ENCODE data around the gene NFKBIE. TPM values are rescaled to one million over a fixed set of nuclear protein-coding genes. Genes with fewer than 3 reads are reported as not detected.

NFKBIE gene
- total and polyA plus RNA-seq, 2 of the 13 experiments (the other 11 are each of a cell fraction or from before 2014, with no cell fraction given) = 6.7 to 14.5 TPM

DNA sequence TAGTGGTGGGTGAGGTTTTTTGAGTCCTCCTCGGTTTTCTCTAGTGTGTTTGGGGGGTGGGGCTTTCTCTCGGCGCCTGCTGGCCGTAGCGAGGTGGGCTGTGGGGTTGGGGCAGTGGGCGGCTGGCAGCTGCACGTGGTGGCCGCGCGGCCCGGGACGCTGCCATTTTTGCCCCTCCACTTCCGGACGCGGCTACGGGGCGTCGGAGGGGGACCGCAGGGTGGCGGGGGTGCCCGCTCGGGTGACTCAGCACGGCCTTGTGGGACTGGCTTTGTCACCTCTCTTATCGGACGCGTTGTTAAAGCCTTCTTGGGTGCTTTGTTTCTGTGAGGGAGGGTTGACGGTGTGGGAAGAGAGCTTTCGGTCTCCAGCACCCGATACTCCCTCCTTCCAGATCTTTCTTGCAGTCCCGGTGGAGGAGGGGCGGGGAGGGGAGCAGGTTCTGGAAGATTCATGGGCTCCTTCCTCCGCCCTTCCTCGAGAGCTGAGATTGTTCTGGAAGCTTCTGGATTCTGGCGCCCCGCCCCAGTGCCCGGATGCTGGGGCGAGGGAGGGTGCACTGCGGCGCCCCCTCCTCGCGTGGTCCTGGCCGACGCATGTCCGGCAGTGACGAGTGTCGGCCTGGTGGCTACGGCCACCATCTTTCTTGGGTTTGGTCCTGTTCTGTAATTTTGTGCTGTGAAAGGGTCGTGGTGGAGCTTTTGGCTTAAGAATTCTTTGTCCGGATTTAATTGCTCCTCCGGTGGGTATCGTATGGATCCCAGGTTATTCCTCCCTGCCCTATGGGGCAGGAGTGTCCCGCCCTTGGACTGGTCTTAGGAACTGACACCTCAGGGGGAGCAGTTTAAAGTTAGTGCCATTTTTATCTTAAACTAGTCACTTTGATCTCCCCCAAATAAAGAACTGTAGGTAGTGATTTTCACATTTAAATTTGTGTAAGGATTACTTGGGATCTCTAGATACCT is 17.7 kb downstream of the NFKBIE start (continued):
- TF ChIP-seq, protein P1, sequence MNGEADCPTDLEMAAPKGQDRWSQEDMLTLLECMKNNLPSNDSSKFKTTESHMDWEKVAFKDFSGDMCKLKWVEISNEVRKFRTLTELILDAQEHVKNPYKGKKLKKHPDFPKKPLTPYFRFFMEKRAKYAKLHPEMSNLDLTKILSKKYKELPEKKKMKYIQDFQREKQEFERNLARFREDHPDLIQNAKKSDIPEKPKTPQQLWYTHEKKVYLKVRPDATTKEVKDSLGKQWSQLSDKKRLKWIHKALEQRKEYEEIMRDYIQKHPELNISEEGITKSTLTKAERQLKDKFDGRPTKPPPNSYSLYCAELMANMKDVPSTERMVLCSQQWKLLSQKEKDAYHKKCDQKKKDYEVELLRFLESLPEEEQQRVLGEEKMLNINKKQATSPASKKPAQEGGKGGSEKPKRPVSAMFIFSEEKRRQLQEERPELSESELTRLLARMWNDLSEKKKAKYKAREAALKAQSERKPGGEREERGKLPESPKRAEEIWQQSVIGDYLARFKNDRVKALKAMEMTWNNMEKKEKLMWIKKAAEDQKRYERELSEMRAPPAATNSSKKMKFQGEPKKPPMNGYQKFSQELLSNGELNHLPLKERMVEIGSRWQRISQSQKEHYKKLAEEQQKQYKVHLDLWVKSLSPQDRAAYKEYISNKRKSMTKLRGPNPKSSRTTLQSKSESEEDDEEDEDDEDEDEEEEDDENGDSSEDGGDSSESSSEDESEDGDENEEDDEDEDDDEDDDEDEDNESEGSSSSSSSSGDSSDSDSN (CRISPR knock-in tag; IDR thresholded peaks at IDR 0.05) = peak; percentile 63
- TF ChIP-seq PHF8 (CRISPR knock-in tag; IDR thresholded peaks at IDR 0.05) (0 out of 2 replicates have a peak, but pooled peaks have one; percentile 4), ETV6 (CRISPR knock-in tag; conservative IDR thresholded peaks at IDR 0.05) (0 out of 2 replicates have a peak, but pooled peaks have one; percentile 7), FLYWCH1 (CRISPR knock-in tag; IDR thresholded peaks at IDR 0.05) (no peak), SP4 (CRISPR knock-in tag; IDR thresholded peaks at IDR 0.05) (no peak), TAF1 (CRISPR knock-in tag; IDR thresholded peaks at IDR 0.05) (no peak; the same call in 1 of the 2 replicates), ZNF891 (CRISPR knock-in tag; IDR thresholded peaks at IDR 0.05) (peak; percentile 70; the same call in 1 of the 2 replicates), BHLHE40 (IDR thresholded peaks at IDR 0.05; ENCODE audit: low read length) (peak; percentile 33; the same call in 1 of the 2 replicates), PPARG (CRISPR knock-in tag; conservative IDR thresholded peaks at IDR 0.05) (0 out of 2 replicates have a peak, but pooled peaks have one; percentile 20), NFE2 (CRISPR knock-in tag; IDR thresholded peaks at IDR 0.05) (peak; percentile 77; the same call in 1 of the 2 replicates), ZEB1 (IDR thresholded peaks at IDR 0.05; ENCODE audit: insufficient replicate concordance, low read depth) (no peak), TAF15 (IDR thresholded peaks at IDR 0.05; ENCODE audit: low read depth, low read length, poor library complexity, severe bottlenecking) (peak; percentile 51), PHF20 (CRISPR knock-in tag; IDR thresholded peaks at IDR 0.05) (peak; percentile 44)
- TF ChIP-seq, protein P2, sequence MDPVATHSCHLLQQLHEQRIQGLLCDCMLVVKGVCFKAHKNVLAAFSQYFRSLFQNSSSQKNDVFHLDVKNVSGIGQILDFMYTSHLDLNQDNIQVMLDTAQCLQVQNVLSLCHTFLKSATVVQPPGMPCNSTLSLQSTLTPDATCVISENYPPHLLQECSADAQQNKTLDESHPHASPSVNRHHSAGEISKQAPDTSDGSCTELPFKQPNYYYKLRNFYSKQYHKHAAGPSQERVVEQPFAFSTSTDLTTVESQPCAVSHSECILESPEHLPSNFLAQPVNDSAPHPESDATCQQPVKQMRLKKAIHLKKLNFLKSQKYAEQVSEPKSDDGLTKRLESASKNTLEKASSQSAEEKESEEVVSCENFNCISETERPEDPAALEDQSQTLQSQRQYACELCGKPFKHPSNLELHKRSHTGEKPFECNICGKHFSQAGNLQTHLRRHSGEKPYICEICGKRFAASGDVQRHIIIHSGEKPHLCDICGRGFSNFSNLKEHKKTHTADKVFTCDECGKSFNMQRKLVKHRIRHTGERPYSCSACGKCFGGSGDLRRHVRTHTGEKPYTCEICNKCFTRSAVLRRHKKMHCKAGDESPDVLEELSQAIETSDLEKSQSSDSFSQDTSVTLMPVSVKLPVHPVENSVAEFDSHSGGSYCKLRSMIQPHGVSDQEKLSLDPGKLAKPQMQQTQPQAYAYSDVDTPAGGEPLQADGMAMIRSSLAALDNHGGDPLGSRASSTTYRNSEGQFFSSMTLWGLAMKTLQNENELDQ (CRISPR knock-in tag; IDR thresholded peaks at IDR 0.05; ENCODE audit: borderline replicate concordance) = no peak
- TF ChIP-seq, protein P3, sequence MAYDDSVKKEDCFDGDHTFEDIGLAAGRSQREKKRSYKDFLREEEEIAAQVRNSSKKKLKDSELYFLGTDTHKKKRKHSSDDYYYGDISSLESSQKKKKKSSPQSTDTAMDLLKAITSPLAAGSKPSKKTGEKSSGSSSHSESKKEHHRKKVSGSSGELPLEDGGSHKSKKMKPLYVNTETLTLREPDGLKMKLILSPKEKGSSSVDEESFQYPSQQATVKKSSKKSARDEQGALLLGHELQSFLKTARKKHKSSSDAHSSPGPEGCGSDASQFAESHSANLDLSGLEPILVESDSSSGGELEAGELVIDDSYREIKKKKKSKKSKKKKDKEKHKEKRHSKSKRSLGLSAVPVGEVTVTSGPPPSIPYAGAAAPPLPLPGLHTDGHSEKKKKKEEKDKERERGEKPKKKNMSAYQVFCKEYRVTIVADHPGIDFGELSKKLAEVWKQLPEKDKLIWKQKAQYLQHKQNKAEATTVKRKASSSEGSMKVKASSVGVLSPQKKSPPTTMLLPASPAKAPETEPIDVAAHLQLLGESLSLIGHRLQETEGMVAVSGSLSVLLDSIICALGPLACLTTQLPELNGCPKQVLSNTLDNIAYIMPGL (CRISPR knock-in tag; IDR thresholded peaks at IDR 0.05; ENCODE audit: borderline replicate concordance in 1 of 2, low read depth in 1 of 2) = peak in 1 of 2 experiments; percentile 69; a peak in 3 of 4 replicates
- TF ChIP-seq, protein P4, sequence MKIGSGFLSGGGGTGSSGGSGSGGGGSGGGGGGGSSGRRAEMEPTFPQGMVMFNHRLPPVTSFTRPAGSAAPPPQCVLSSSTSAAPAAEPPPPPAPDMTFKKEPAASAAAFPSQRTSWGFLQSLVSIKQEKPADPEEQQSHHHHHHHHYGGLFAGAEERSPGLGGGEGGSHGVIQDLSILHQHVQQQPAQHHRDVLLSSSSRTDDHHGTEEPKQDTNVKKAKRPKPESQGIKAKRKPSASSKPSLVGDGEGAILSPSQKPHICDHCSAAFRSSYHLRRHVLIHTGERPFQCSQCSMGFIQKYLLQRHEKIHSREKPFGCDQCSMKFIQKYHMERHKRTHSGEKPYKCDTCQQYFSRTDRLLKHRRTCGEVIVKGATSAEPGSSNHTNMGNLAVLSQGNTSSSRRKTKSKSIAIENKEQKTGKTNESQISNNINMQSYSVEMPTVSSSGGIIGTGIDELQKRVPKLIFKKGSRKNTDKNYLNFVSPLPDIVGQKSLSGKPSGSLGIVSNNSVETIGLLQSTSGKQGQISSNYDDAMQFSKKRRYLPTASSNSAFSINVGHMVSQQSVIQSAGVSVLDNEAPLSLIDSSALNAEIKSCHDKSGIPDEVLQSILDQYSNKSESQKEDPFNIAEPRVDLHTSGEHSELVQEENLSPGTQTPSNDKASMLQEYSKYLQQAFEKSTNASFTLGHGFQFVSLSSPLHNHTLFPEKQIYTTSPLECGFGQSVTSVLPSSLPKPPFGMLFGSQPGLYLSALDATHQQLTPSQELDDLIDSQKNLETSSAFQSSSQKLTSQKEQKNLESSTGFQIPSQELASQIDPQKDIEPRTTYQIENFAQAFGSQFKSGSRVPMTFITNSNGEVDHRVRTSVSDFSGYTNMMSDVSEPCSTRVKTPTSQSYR (CRISPR knock-in tag; IDR thresholded peaks at IDR 0.05; ENCODE audit: borderline replicate concordance) = peak; percentile 33
- TF ChIP-seq, protein P5, sequence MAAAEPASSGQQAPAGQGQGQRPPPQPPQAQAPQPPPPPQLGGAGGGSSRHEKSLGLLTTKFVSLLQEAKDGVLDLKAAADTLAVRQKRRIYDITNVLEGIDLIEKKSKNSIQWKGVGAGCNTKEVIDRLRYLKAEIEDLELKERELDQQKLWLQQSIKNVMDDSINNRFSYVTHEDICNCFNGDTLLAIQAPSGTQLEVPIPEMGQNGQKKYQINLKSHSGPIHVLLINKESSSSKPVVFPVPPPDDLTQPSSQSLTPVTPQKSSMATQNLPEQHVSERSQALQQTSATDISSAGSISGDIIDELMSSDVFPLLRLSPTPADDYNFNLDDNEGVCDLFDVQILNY (CRISPR knock-in tag; conservative IDR thresholded peaks at IDR 0.05) = no peak

Data from HepG2 (cell line).